GM06990 (cell line): ENCODE results near the gene TBL1Y.

Experiments used
- DNase-seq: peaks from one replicate; pipeline ENCODE4 v3.0.0-alpha.2; 2011; ENCODE audit not compliant: insufficient read length; ENCODE audit errors: extremely low read depth
- H3K27me3 ChIP-seq: replicated peaks from 2 replicates; pipeline ENCODE4 v1.6.0; 2011; ENCODE audit warnings: low read length; ENCODE audit not compliant: control insufficient read depth, insufficient read depth
- H3K36me3 ChIP-seq: 2 replicates; pipeline ENCODE4 v1.5.1; 2011; ENCODE audit warnings: low read length; ENCODE audit not compliant: control insufficient read depth, insufficient read depth
- H3K4me3 ChIP-seq: replicated peaks from 2 replicates; pipeline ENCODE4 v1.5.1; 2011; ENCODE audit warnings: low read depth, mild to moderate bottlenecking, control low read depth, low read length
- CTCF ChIP-seq: IDR thresholded peaks from 2 replicates; pipeline ENCODE4 v1.5.1; 2011; ENCODE audit warnings: low read length, control low read depth, mild to moderate bottlenecking, inconsistent platforms; ENCODE audit not compliant: insufficient read depth, poor library complexity, severe bottlenecking

The TBL1Y gene

GRCh38 chrY:7094365-7094764 lies 183.9 kb downstream of the TBL1Y start:
- Histone ChIP-seq H3K27me3 (no peaks in the 10 kb centered on the region), H3K36me3 (no peaks in the 10 kb centered on the region), H3K4me3 (no peak overlapping the region)
- no peak for DNase-seq
- TF ChIP-seq CTCF: no peak

GRCh38 chrY:7097021-7097420 lies 186.5 kb downstream of the TBL1Y start:
- Histone ChIP-seq H3K36me3 (no peaks in the 10 kb centered on the region), H3K4me3 (no peak overlapping the region), H3K27me3 (no peaks in the 10 kb centered on the region)
- DNase-seq: no peak
- TF ChIP-seq CTCF: no peak

- no peak for TF ChIP-seq CTCF
- Histone ChIP-seq H3K27me3 (no peaks in the 10 kb centered on the region), H3K4me3 (no peak overlapping the region), H3K36me3 (no peaks in the 10 kb centered on the region)
- DNase-seq: no peak
Observed at GRCh38 chrY:7099742-7100141, 189.2 kb downstream of the TBL1Y start.

GRCh38 chrY:7102680-7103079 lies 192.2 kb downstream of the TBL1Y start:
- Histone ChIP-seq H3K36me3 (no peaks in the 10 kb centered on the region), H3K4me3 (no peak overlapping the region), H3K27me3 (no peaks in the 10 kb centered on the region)
- DNase-seq: no peak
- TF ChIP-seq CTCF: no peak

- Histone ChIP-seq H3K4me3 (no peak overlapping the region), H3K27me3 (no peaks in the 10 kb centered on the region), H3K36me3 (no peaks in the 10 kb centered on the region)
- TF ChIP-seq CTCF: no peak
- DNase-seq: no peak
Observed at GRCh38 chrY:7107179-7107578, 196.7 kb downstream of the TBL1Y start.

GRCh38 chrY:7110086-7110485 lies 199.6 kb downstream of the TBL1Y start:
- no peak for DNase-seq
- TF ChIP-seq CTCF: no peak
- Histone ChIP-seq H3K27me3 (no peaks in the 10 kb centered on the region), H3K4me3 (no peak overlapping the region), H3K36me3 (no peaks in the 10 kb centered on the region)
